ENCODE measurements around the gene LRP1-AS.

LRP1-AS gene

GRCh38 chr12:57116580-57117281 is 30.7 kb downstream of the LRP1-AS start:
- no peak for DNase-seq

- DNase-seq: no peak
Measured at GRCh38 chr12:57112492-57113294, 34.7 kb downstream of the LRP1-AS start.

GRCh38 chr12:57111031-57111734 is 36.2 kb downstream of the LRP1-AS start, which contains the start of gene STAT6:
STAT6 (minus strand) TSS chr12:57111362; CDS start chr12:57108278, 3,084 bp downstream.
- peak; percentile 31 for DNase-seq

- DNase-seq: peak; percentile 54
Measured at GRCh38 chr12:57110104-57111030, 37.1 kb downstream of the LRP1-AS start.

- no peak for DNase-seq
Measured at GRCh38 chr12:57109207-57110103, 38.0 kb downstream of the LRP1-AS start.

GRCh38 chr12:57107456-57108155 is 39.8 kb downstream of the LRP1-AS start:
- DNase-seq: no peak

- DNase-seq: no peak
Measured at GRCh38 chr12:57106021-57106708, 41.3 kb downstream of the LRP1-AS start.

- no peak for DNase-seq
Measured at GRCh38 chr12:57105011-57105753, 42.2 kb downstream of the LRP1-AS start.

GRCh38 chr12:57104292-57104910 is 43.0 kb downstream of the LRP1-AS start:
- DNase-seq: no peak

GRCh38 chr12:57103856-57104255 is 43.6 kb downstream of the LRP1-AS start:
- DNase-seq: no peak

- DNase-seq: no peak
Measured at GRCh38 chr12:57101892-57102695, 45.3 kb downstream of the LRP1-AS start.

GRCh38 chr12:57099766-57100165 is 47.7 kb downstream of the LRP1-AS start:
- no peak for DNase-seq

GRCh38 chr12:57099047-57099714 is 48.2 kb downstream of the LRP1-AS start:
- DNase-seq: no peak

- DNase-seq: no peak
Measured at GRCh38 chr12:57098546-57098945, 48.9 kb downstream of the LRP1-AS start.

- no peak for DNase-seq
Measured at GRCh38 chr12:57097554-57097835, 49.9 kb downstream of the LRP1-AS start.

- no peak for DNase-seq
Measured at GRCh38 chr12:57096748-57097553, 50.5 kb downstream of the LRP1-AS start.
